HepG2 (cell line): ENCODE results near the gene CST3. TPM values are rescaled to one million over a fixed set of nuclear protein-coding genes. Genes with fewer than 3 reads are reported as not detected.
A peak's percentile ranks its signal among the peaks of the same experiment; 100 is the strongest.

Experiments
- BRD4 ChIP-seq: sonication (generic); formaldehyde crosslinking; IDR thresholded peaks from 2 replicates; pipeline ENCODE4 v1.4.0; 2020; ENCODE audit warnings: missing genetic modification reagents
- DMAP1 ChIP-seq: IDR thresholded peaks from 2 replicates; pipeline ENCODE4 v1.6.1; 2016
- NAIF1 ChIP-seq: sonication (generic); formaldehyde crosslinking; IDR thresholded peaks from 2 replicates; pipeline ENCODE4 v1.5.0; 2020; ENCODE audit warnings: mild to moderate bottlenecking, missing genetic modification reagents, borderline replicate concordance
- NR2F2 ChIP-seq: IDR thresholded peaks from 2 replicates; pipeline ENCODE4 v1.6.1; 2012; ENCODE audit warnings: low read depth, inconsistent platforms, borderline replicate concordance
- RBFOX2 ChIP-seq: fragments of 200-400 bp; formaldehyde crosslinking; IDR thresholded peaks from 2 replicates; pipeline ENCODE4 v1.6.1; 2017; ENCODE audit warnings: low read depth, mild to moderate bottlenecking, low read length
- RELA ChIP-seq: sonication (generic); formaldehyde crosslinking; IDR thresholded peaks from 2 replicates; pipeline ENCODE4 v1.4.0; 2020; ENCODE audit warnings: missing genetic modification reagents
- SUZ12 ChIP-seq: fragments of 150-350 bp; IDR thresholded peaks from 2 replicates; pipeline ENCODE4 v1.6.1; 2014; ENCODE audit warnings: low read depth, low read length
- U2AF1 ChIP-seq: fragments of 200-400 bp; formaldehyde crosslinking; optimal IDR thresholded peaks from 2 replicates; pipeline ENCODE3; 2017; ENCODE audit warnings: mild to moderate bottlenecking, low read depth, low read length
- XBP1 ChIP-seq: sonication (generic); formaldehyde crosslinking; IDR thresholded peaks from 2 replicates; pipeline ENCODE4 v1.5.0; 2020; ENCODE audit warnings: missing genetic modification reagents
- ZC3H4 ChIP-seq: sonication (generic); formaldehyde crosslinking; IDR thresholded peaks from 2 replicates; pipeline ENCODE4 v1.4.0; 2020; ENCODE audit warnings: missing genetic modification reagents, borderline replicate concordance
- ZFAT ChIP-seq: sonication (generic); formaldehyde crosslinking; conservative IDR thresholded peaks from 2 replicates; pipeline ENCODE4 v1.8.1; 2023; ENCODE audit warnings: missing genetic modification reagents, inconsistent platforms
- ZFP82 ChIP-seq: sonication (generic); formaldehyde crosslinking; IDR thresholded peaks from 2 replicates; pipeline ENCODE4 v1.5.1; 2020; ENCODE audit warnings: mild to moderate bottlenecking, missing genetic modification reagents, borderline replicate concordance
- ZIK1 ChIP-seq: sonication (generic); formaldehyde crosslinking; IDR thresholded peaks from 2 replicates; pipeline ENCODE4 v1.5.0; 2020; ENCODE audit warnings: mild to moderate bottlenecking, low read depth, missing genetic modification reagents, borderline replicate concordance
- ZNF33A ChIP-seq: sonication (generic); formaldehyde crosslinking; IDR thresholded peaks from 2 replicates; pipeline ENCODE4 v1.5.1; 2020; ENCODE audit warnings: missing genetic modification reagents, mild to moderate bottlenecking, moderate library complexity, borderline replicate concordance
- ZNF350 ChIP-seq: sonication (generic); formaldehyde crosslinking; IDR thresholded peaks from 2 replicates; pipeline ENCODE4 v1.4.0; 2020; ENCODE audit warnings: mild to moderate bottlenecking, low read depth, missing genetic modification reagents, borderline replicate concordance
- ZNF557 ChIP-seq: sonication (generic); formaldehyde crosslinking; IDR thresholded peaks from 2 replicates; pipeline ENCODE4 v1.4.0; 2020; ENCODE audit warnings: missing genetic modification reagents
- ZNF572 ChIP-seq: sonication (generic); formaldehyde crosslinking; IDR thresholded peaks from 2 replicates; pipeline ENCODE4 v1.5.1; 2020; ENCODE audit warnings: mild to moderate bottlenecking, missing genetic modification reagents
- ZNF749 ChIP-seq: sonication (generic); formaldehyde crosslinking; IDR thresholded peaks from 2 replicates; pipeline ENCODE4 v1.8.0; 2022; ENCODE audit warnings: mild to moderate bottlenecking, missing genetic modification reagents, moderate library complexity, borderline replicate concordance
- polyA plus RNA-seq, 8 experiments: library from polyadenylated mRNA; depleted of rRNA in 3 of 8; stranded (reverse) in 7 of 8; unstranded in 1 of 8; fragments of >200 nt; fragmentation: Illumina TruSeq in 4 of 8; extraction: Trizol in 4 of 8; gene quantifications; 2 replicates each; pipeline versions ENCODE4 v1.2.1 to v1.2.3, GENCODE V29; 2011 to 2016; ENCODE audit warnings: low read depth in 4 of 8, missing spikeins in 1 of 8, mixed read lengths in 1 of 8; ENCODE audit not compliant: insufficient read depth in 1 of 8
- total RNA-seq, 5 experiments: library from RNA; depleted of rRNA; stranded (reverse); fragments of >200 nt; fragmentation: Illumina TruSeq; extraction: Trizol; gene quantifications; 2 replicates each; pipeline ENCODE4 v1.2.3, GENCODE V29; 2016; ENCODE audit warnings: low read depth in 1 of 5
- TF ChIP-seq, protein P1 (sequence below): sonication (generic); formaldehyde crosslinking; IDR thresholded peaks from 2 replicates; pipeline ENCODE4 v1.4.0; 2020; ENCODE audit warnings: mild to moderate bottlenecking, missing genetic modification reagents, borderline replicate concordance
- TF ChIP-seq, protein P2 (sequence below): IDR thresholded peaks from 2 replicates; pipeline ENCODE4 v1.6.1; 2016; ENCODE audit warnings: mild to moderate bottlenecking
- TF ChIP-seq, protein P3 (sequence below): sonication (generic); formaldehyde crosslinking; IDR thresholded peaks from 2 replicates; pipeline ENCODE4 v1.5.0; 2020; ENCODE audit warnings: mild to moderate bottlenecking, missing genetic modification reagents

CST3 gene
- total and polyA plus RNA-seq, 2 of the 13 experiments (the other 11 are each of a cell fraction or from before 2014, with no cell fraction given), result 690 to 1,005 TPM

DNA sequence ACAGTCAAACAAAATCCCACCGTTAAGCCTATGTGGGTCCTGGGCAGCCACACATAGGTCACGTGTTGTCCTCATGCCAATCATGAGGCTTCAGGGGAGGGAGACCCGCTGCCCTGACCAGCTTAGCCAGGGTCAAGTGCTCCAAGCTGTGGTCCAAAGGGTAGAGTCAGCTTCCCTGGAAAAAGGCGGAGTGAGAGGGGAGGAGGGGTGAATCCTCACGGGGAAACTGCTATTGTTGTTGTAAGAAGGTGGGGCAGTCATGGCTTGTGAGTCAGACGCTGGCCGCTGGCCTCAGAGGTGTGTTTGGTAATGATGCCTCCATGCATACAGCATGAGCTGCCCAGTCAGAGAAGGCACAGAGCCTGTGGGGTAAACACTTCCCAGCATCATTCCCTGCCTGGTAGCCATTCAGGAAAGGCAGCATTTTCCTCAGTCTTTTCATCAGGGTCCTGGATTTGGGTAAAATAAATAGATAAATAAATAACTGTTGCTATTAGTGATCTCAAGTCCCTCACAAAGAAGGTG lies 8.7 kb downstream of the CST3 start (continued):
- TF ChIP-seq, protein P1, sequence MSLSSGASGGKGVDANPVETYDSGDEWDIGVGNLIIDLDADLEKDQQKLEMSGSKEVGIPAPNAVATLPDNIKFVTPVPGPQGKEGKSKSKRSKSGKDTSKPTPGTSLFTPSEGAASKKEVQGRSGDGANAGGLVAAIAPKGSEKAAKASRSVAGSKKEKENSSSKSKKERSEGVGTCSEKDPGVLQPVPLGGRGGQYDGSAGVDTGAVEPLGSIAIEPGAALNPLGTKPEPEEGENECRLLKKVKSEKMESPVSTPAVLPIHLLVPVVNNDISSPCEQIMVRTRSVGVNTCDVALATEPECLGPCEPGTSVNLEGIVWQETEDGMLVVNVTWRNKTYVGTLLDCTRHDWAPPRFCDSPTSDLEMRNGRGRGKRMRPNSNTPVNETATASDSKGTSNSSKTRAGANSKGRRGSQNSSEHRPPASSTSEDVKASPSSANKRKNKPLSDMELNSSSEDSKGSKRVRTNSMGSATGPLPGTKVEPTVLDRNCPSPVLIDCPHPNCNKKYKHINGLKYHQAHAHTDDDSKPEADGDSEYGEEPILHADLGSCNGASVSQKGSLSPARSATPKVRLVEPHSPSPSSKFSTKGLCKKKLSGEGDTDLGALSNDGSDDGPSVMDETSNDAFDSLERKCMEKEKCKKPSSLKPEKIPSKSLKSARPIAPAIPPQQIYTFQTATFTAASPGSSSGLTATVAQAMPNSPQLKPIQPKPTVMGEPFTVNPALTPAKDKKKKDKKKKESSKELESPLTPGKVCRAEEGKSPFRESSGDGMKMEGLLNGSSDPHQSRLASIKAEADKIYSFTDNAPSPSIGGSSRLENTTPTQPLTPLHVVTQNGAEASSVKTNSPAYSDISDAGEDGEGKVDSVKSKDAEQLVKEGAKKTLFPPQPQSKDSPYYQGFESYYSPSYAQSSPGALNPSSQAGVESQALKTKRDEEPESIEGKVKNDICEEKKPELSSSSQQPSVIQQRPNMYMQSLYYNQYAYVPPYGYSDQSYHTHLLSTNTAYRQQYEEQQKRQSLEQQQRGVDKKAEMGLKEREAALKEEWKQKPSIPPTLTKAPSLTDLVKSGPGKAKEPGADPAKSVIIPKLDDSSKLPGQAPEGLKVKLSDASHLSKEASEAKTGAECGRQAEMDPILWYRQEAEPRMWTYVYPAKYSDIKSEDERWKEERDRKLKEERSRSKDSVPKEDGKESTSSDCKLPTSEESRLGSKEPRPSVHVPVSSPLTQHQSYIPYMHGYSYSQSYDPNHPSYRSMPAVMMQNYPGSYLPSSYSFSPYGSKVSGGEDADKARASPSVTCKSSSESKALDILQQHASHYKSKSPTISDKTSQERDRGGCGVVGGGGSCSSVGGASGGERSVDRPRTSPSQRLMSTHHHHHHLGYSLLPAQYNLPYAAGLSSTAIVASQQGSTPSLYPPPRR (CRISPR knock-in tag), result peak; percentile 79; the same call in 1 of the 2 replicates
- TF ChIP-seq NR2F2, result peak; percentile 73
- TF ChIP-seq NAIF1, result no peak
- TF ChIP-seq U2AF1, result no peak
- TF ChIP-seq, protein P2, sequence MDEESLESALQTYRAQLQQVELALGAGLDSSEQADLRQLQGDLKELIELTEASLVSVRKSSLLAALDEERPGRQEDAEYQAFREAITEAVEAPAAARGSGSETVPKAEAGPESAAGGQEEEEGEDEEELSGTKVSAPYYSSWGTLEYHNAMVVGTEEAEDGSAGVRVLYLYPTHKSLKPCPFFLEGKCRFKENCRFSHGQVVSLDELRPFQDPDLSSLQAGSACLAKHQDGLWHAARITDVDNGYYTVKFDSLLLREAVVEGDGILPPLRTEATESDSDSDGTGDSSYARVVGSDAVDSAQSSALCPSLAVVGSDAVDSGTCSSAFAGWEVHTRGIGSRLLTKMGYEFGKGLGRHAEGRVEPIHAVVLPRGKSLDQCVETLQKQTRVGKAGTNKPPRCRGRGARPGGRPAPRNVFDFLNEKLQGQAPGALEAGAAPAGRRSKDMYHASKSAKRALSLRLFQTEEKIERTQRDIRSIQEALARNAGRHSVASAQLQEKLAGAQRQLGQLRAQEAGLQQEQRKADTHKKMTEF (CRISPR knock-in tag), result peak; percentile 96
- TF ChIP-seq DMAP1 (CRISPR knock-in tag), result peak; percentile 33; the same call in 1 of the 2 replicates
- TF ChIP-seq ZC3H4, result no peak
- no peak for TF ChIP-seq ZFP82 (CRISPR knock-in tag)
- no peak for TF ChIP-seq RELA (CRISPR knock-in tag)
- no peak for TF ChIP-seq BRD4
- no peak for TF ChIP-seq ZNF557 (CRISPR knock-in tag)
- TF ChIP-seq, protein P3, sequence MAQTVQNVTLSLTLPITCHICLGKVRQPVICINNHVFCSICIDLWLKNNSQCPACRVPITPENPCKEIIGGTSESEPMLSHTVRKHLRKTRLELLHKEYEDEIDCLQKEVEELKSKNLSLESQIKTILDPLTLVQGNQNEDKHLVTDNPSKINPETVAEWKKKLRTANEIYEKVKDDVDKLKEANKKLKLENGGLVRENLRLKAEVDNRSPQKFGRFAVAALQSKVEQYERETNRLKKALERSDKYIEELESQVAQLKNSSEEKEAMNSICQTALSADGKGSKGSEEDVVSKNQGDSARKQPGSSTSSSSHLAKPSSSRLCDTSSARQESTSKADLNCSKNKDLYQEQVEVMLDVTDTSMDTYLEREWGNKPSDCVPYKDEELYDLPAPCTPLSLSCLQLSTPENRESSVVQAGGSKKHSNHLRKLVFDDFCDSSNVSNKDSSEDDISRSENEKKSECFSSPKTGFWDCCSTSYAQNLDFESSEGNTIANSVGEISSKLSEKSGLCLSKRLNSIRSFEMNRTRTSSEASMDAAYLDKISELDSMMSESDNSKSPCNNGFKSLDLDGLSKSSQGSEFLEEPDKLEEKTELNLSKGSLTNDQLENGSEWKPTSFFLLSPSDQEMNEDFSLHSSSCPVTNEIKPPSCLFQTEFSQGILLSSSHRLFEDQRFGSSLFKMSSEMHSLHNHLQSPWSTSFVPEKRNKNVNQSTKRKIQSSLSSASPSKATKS, result 0 out of 2 replicates have a peak, but pooled peaks have one; percentile 24
- peak; percentile 51; the same call in 1 of the 2 replicates for TF ChIP-seq ZNF572 (CRISPR knock-in tag)
- TF ChIP-seq RBFOX2, result no peak
- TF ChIP-seq ZIK1 (CRISPR knock-in tag), result peak; percentile 82; the same call in 1 of the 2 replicates
- peak; percentile 48; the same call in 1 of the 2 replicates for TF ChIP-seq ZNF749 (CRISPR knock-in tag)
- no peak for TF ChIP-seq ZNF33A (CRISPR knock-in tag)
- peak; percentile 96 for TF ChIP-seq ZNF350 (CRISPR knock-in tag)
- no peak for TF ChIP-seq XBP1
- no peak for TF ChIP-seq SUZ12
- TF ChIP-seq ZFAT, result no peak
